Body of pancreas (tissue), 4 donors: ENCODE measurements around the gene STRC. TPM values are rescaled to one million over a fixed set of nuclear protein-coding genes. Genes with fewer than 3 reads are reported as not detected.
"Not testable (repeated sequence)": the region's sequence is repeated elsewhere in the genome, so short reads cannot be mapped to it uniquely, and the experiment has no call there.

Source experiments
- ATAC-seq: fragments of 150-250 bp; one replicate; pipeline ENCODE4 v1.9.1; 2016
- DNase-seq, 4 donors: peaks; one replicate each; pipeline ENCODE4 v3.0.0-alpha.2; 2019
- H3K27ac ChIP-seq, 4 donors: fragments of 200-600 bp; sonication (generic); 1 replicate in 3 of 4; 2 replicates in 1 of 4; pipeline versions ENCODE4 v1.5.1 to v1.6.1; 2016 to 2019; ENCODE audit warnings: mild to moderate bottlenecking in 1 of 4, mixed read lengths in 1 of 4, moderate library complexity in 1 of 4
- H3K27me3 ChIP-seq, 2 donors: fragments of 200-600 bp; sonication (generic); one replicate each; pipeline ENCODE4 v1.6.0; 2016; ENCODE audit warnings: mild to moderate bottlenecking in 1 of 2
- H3K36me3 ChIP-seq, 2 donors: fragments of 200-600 bp; sonication (generic); replicated peaks in 1 of 2; 2 replicates each; pipeline ENCODE4 v1.5.1; 2016; ENCODE audit warnings: low read depth in 2 of 2; ENCODE audit not compliant: insufficient read depth in 1 of 2
- H3K4me1 ChIP-seq: fragments of 200-600 bp; sonication (generic); one replicate; pipeline ENCODE4 v1.6.0; 2016
- H3K4me3 ChIP-seq, 2 donors: fragments of 200-600 bp; sonication (generic); 1 replicate in 1 of 2; 2 replicates in 1 of 2; pipeline ENCODE4 v1.5.1; 2016 to 2019
- H3K9me3 ChIP-seq, 3 donors: fragments of 200-600 bp; sonication (generic); 1 replicate in 2 of 3; 2 replicates in 1 of 3; pipeline ENCODE4 v1.5.1; 2016
- CTCF ChIP-seq, 7 experiments: fragments of 450-650 bp in 4 of 7; fragments of 200-600 bp in 3 of 7; sonication (generic) in 3 of 7; IDR thresholded peaks; one replicate each; pipeline ENCODE4 v1.5.1; 2016 to 2019; ENCODE audit warnings: antibody characterized with exemption in 7 of 7
- POLR2A ChIP-seq, 3 donors: fragments of 450-650 bp; IDR thresholded peaks; one replicate each; pipeline ENCODE4 v1.6.1; 2016; ENCODE audit warnings: antibody characterized with exemption in 3 of 3, mild to moderate bottlenecking in 2 of 3
- WGBS, 2 donors: methylation state at CpG; one replicate each; pipeline ENCODE4 v1.1.5; 2017; 5-methylcytosine and 5-hydroxymethylcytosine counted together
- intact Hi-C: fragments of 100-400 bp; cut with DNase I; formaldehyde crosslinking; loops from one replicate; pipeline ENCODE4 v1.15.1; 2023
- total RNA-seq, 2 donors: library from RNA; depleted of rRNA; stranded (reverse); fragments of >200 nt; gene quantifications; one replicate each; pipeline ENCODE4 v1.1.0, GENCODE V29; 2016

Gene STRC
- total RNA-seq, 2 donors from 2014 or later, result 0.66 TPM; not detected in 1

GRCh38 chr15:43625106-43625505 lies 6.5 kb upstream of the STRC start:
- 18 to 22% methylated on average over 5 of the region's 5 CpGs for WGBS, 2 donors
- Histone ChIP-seq H3K27ac (no peak overlapping the region), H3K27me3 (no peaks in the 10 kb centered on the region), H3K4me1 (no peaks in the 10 kb centered on the region), H3K9me3 (no peaks in the 10 kb centered on the region), H3K36me3 (no peaks in the 10 kb centered on the region), H3K4me3 (no peak overlapping the region)
- DNase-seq, result no peak
- no peak for ATAC-seq
- intact Hi-C loops, result no loop called here
- TF ChIP-seq POLR2A (IDR thresholded peaks at IDR 0.05) (no peak), CTCF (IDR thresholded peaks at IDR 0.05) (no peak)

- H3K27me3 ChIP-seq, DNase-seq, H3K9me3 ChIP-seq, intact Hi-C loops, ATAC-seq, H3K4me3 ChIP-seq, H3K27ac ChIP-seq, H3K36me3 ChIP-seq, H3K4me1 ChIP-seq: not testable (repeated sequence)
- WGBS, 2 donors, result 58 to 63% methylated on average over 5 to 6 of the region's 7 CpGs
Observed at GRCh38 chr15:43622068-43622799, 3.6 kb upstream of the STRC start.

- H3K27me3 ChIP-seq, H3K9me3 ChIP-seq, H3K4me3 ChIP-seq, DNase-seq, ATAC-seq, H3K36me3 ChIP-seq, H3K27ac ChIP-seq, H3K4me1 ChIP-seq, intact Hi-C loops: not testable (repeated sequence)
- no CpG with 5 or more reads among the region's 8 CpGs for WGBS, 2 donors
Observed at GRCh38 chr15:43617750-43618149, 850 bp downstream of the STRC start.

- H3K27ac ChIP-seq, H3K27me3 ChIP-seq, intact Hi-C loops, H3K4me3 ChIP-seq, H3K36me3 ChIP-seq, H3K9me3 ChIP-seq, H3K4me1 ChIP-seq, ATAC-seq, DNase-seq: not testable (repeated sequence)
- WGBS, 2 donors, result 84% methylated on average over 6 of the region's 6 CpGs
Observed at GRCh38 chr15:43602233-43602632, 16.4 kb downstream of the STRC start.

GRCh38 chr15:43600200-43600599 lies 18.4 kb downstream of the STRC start:
- H3K27me3 ChIP-seq, H3K4me3 ChIP-seq, H3K27ac ChIP-seq, H3K36me3 ChIP-seq, H3K9me3 ChIP-seq, H3K4me1 ChIP-seq, DNase-seq, ATAC-seq, intact Hi-C loops: not testable (repeated sequence)
- no CpG with 5 or more reads among the region's 2 CpGs for WGBS, 2 donors

GRCh38 chr15:43599131-43599530 lies 19.5 kb downstream of the STRC start:
- ATAC-seq, intact Hi-C loops, H3K27me3 ChIP-seq, H3K9me3 ChIP-seq, H3K36me3 ChIP-seq, DNase-seq, H3K27ac ChIP-seq, H3K4me1 ChIP-seq, H3K4me3 ChIP-seq: not testable (repeated sequence)
- WGBS, 2 donors, result 75 to 77% methylated on average over 5 to 6 of the region's 6 CpGs

- H3K27me3 ChIP-seq, DNase-seq, H3K36me3 ChIP-seq, H3K4me3 ChIP-seq, H3K27ac ChIP-seq, H3K4me1 ChIP-seq, H3K9me3 ChIP-seq, intact Hi-C loops: not testable (repeated sequence)
- WGBS, 2 donors, result no CpG with 5 or more reads among the region's 43 CpGs
- ATAC-seq, result peak; percentile 66
Observed at GRCh38 chr15:43593328-43594190, 25.0 kb downstream of the STRC start, which contains the start of gene CKMT1B. Gene CKMT1B (plus strand): TSS chr15:43594027. CDS start chr15:43594219, 192 bp downstream.

GRCh38 chr15:43592841-43593240 lies 25.8 kb downstream of the STRC start:
- H3K4me3 ChIP-seq, ATAC-seq, DNase-seq, H3K27ac ChIP-seq, intact Hi-C loops, H3K27me3 ChIP-seq, H3K36me3 ChIP-seq, H3K9me3 ChIP-seq, H3K4me1 ChIP-seq: not testable (repeated sequence)
- 14 to 23% methylated on average over 4 of the region's 8 CpGs for WGBS, 2 donors

GRCh38 chr15:43589778-43590466 lies 28.7 kb downstream of the STRC start, which contains the start of gene PPIP5K1:
Gene PPIP5K1 (minus strand): TSS chr15:43590208. CDS start chr15:43584504, 5,704 bp downstream.
- H3K4me1 ChIP-seq, DNase-seq, H3K36me3 ChIP-seq, H3K9me3 ChIP-seq, H3K27ac ChIP-seq, intact Hi-C loops, H3K27me3 ChIP-seq, H3K4me3 ChIP-seq: not testable (repeated sequence)
- no CpG with 5 or more reads among the region's 54 CpGs for WGBS, 2 donors
- peak; percentile 96 for ATAC-seq

- DNase-seq, H3K9me3 ChIP-seq, H3K27ac ChIP-seq, intact Hi-C loops, H3K27me3 ChIP-seq, H3K4me3 ChIP-seq, ATAC-seq, H3K36me3 ChIP-seq, H3K4me1 ChIP-seq: not testable (repeated sequence)
- WGBS, 2 donors, result no CpG with 5 or more reads among the region's 1 CpG
Observed at GRCh38 chr15:43574607-43575006, 44.0 kb downstream of the STRC start.
